Measurements from ENCODE around the gene MYH9.
"Not testable (repeated sequence)": the region's sequence is repeated elsewhere in the genome, so short reads cannot be mapped to it uniquely, and the experiment has no call there.

MYH9 gene

GRCh38 chr22:36294801-36295200 is 93.0 kb downstream of the MYH9 start:
- no peaks in the 10 kb centered on the region for H3K9me3 ChIP-seq (ENCODE audit: control insufficient read depth, low read length)
- no peak overlapping the region for H3K27ac ChIP-seq (ENCODE audit: low read depth, low read length, severe bottlenecking)
- H3K36me3 ChIP-seq (ENCODE audit: control insufficient read depth, insufficient read depth, low read length), result peaks cover 85% of the 10 kb centered on the region
- WGBS, 2 experiments (ENCODE audit: insufficient coverage in 2 of 2), result 97% methylated on average over 11 of the region's 11 CpGs
- H3K4me1 ChIP-seq (ENCODE audit: control insufficient read depth, insufficient read depth, low read length, poor library complexity, severe bottlenecking), result no peaks in the 10 kb centered on the region
- no peak overlapping the region for H3K4me3 ChIP-seq (ENCODE audit: extremely low read depth, insufficient read depth, low read length, poor library complexity, severe bottlenecking)

DNA sequence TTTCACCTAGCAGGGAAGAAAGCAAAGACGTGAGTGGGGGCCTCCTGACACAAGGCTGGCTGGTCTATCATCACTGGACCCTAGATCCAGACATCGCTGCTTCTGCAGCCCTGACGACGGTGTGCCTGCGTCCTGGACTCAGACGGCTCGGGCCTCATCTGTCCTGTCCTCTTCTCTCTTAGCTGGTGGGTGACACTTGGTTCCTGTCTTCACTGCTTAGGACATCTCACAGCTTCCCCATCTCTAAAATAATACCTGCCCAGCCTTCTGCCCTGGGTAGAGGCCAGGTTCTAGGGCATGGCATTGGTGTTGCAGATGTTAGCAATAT is 93.5 kb downstream of the MYH9 start:
- Histone ChIP-seq H3K4me1 (ENCODE audit: control insufficient read depth, insufficient read depth, low read length, poor library complexity, severe bottlenecking) (no peaks in the 10 kb centered on the region), H3K9me3 (ENCODE audit: control insufficient read depth, low read length) (no peaks in the 10 kb centered on the region), H3K4me3 (ENCODE audit: extremely low read depth, insufficient read depth, low read length, poor library complexity, severe bottlenecking) (no peak overlapping the region), H3K27ac (ENCODE audit: low read depth, low read length, severe bottlenecking) (no peak overlapping the region), H3K36me3 (ENCODE audit: control insufficient read depth, insufficient read depth, low read length) (peaks cover 85% of the 10 kb centered on the region)
- 94 to 96% methylated on average over 4 to 7 of the region's 7 CpGs for WGBS, 2 experiments (ENCODE audit: insufficient coverage in 2 of 2)

GRCh38 chr22:36293606-36294292 is 94.0 kb downstream of the MYH9 start:
- Histone ChIP-seq H3K4me3 (ENCODE audit: extremely low read depth, insufficient read depth, low read length, poor library complexity, severe bottlenecking) (no peak overlapping the region), H3K27ac (ENCODE audit: low read depth, low read length, severe bottlenecking) (no peak overlapping the region), H3K9me3 (ENCODE audit: control insufficient read depth, low read length) (no peaks in the 10 kb centered on the region), H3K36me3 (ENCODE audit: control insufficient read depth, insufficient read depth, low read length) (peaks cover 85% of the 10 kb centered on the region), H3K4me1 (ENCODE audit: control insufficient read depth, insufficient read depth, low read length, poor library complexity, severe bottlenecking) (no peaks in the 10 kb centered on the region)
- WGBS, 2 experiments (ENCODE audit: insufficient coverage in 2 of 2), result 95% methylated on average over 22 of the region's 26 CpGs

GRCh38 chr22:36292823-36293530 is 94.8 kb downstream of the MYH9 start:
- Histone ChIP-seq H3K4me3 (ENCODE audit: extremely low read depth, insufficient read depth, low read length, poor library complexity, severe bottlenecking) (no peak overlapping the region), H3K4me1 (ENCODE audit: control insufficient read depth, insufficient read depth, low read length, poor library complexity, severe bottlenecking) (no peaks in the 10 kb centered on the region), H3K9me3 (ENCODE audit: control insufficient read depth, low read length) (no peaks in the 10 kb centered on the region), H3K27ac (ENCODE audit: low read depth, low read length, severe bottlenecking) (no peak overlapping the region), H3K36me3 (ENCODE audit: control insufficient read depth, insufficient read depth, low read length) (peaks cover 85% of the 10 kb centered on the region)
- 94 to 96% methylated on average over 6 to 13 of the region's 17 CpGs for WGBS, 2 experiments (ENCODE audit: insufficient coverage in 2 of 2)

DNA sequence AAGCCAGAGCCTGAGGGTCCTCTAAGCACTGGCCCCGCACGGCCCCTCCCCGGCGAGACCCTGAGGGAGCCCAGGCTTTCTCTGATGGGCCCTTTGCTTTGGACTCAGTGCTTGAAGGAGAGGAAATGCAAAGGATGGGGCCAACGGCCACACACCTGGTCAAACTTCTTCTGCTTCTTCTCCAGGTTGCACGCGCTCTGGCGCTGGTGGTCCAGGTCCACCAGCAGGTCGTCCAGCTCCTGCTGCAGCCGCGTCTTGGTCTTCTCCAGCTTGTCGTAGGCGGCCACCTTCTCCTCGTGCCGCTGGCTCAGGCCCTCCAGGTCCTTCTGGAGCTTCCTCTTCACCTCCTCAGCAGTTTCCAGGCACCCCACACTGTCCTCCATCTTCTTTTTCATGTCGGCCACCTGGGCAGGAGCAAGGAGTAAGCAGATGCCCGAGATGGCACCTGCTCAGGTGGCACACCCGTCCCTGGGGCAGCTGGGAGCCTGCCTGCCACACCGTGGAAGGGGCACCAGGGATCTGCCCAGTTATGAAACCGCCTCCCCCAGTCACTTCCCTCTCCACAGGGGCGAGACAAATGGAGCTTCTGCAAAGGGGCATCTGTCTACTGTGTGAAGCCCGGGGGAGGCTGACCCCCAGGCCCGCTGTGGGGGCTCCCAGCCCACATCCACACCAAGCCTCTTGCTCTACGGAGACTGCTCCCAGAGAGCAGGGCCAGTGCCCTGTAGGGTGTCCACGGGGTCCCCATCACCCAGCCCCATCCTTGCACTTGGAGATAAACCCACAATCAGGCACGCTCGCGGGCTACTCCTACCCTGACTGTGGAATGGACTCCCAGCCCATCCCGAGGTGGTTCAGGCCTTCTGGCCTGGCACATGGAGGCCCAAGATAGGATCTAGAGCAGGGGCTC is 95.7 kb downstream of the MYH9 start:
- no peaks in the 10 kb centered on the region for H3K9me3 ChIP-seq (ENCODE audit: control insufficient read depth, low read length)
- WGBS, 2 experiments (ENCODE audit: insufficient coverage in 2 of 2), result 96 to 97% methylated on average over 25 of the region's 29 CpGs
- no peaks in the 10 kb centered on the region for H3K4me1 ChIP-seq (ENCODE audit: control insufficient read depth, insufficient read depth, low read length, poor library complexity, severe bottlenecking)
- H3K4me3 ChIP-seq (ENCODE audit: extremely low read depth, insufficient read depth, low read length, poor library complexity, severe bottlenecking), result no peak overlapping the region
- H3K36me3 ChIP-seq (ENCODE audit: control insufficient read depth, insufficient read depth, low read length), result peaks cover 84% of the 10 kb centered on the region
- H3K27ac ChIP-seq (ENCODE audit: low read depth, low read length, severe bottlenecking), result no peak overlapping the region

DNA sequence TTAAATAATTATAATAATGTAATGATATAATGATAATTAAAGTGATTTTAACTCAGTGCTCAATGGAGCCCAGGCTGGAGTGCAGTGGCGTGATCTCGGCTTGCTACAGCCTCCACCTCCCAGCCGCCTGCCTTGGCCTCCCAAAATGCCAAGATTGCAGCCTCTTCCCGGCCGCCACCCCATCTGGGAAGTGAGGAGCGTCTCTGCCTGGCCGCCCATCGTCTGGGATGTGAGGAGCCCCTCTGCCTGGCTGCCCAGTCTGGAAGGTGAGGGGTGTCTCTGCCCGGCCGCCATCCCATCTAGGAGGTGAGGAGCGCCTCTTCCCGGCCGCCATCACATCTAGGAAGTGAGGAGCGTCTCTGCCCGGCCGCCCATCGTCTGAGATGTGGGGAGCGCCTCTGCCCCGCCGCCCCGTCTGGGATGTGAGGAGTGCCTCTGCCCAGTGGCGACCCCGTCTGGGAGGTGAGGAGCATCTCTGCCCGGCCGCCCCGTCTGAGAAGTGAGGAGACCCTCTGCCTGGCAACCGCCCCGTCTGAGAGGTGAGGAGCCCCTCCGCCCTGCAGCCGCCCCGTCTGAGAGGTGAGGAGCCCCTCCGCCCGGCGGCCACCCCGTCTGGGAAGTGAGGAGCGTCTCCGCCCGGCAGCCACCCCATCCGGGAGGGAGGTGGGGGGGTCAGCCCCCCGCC is 97.2 kb downstream of the MYH9 start:
- 100% methylated on average over 2 of the region's 40 CpGs; no CpG with 5 or more reads in 1 of the 2 experiments for WGBS, 2 experiments (ENCODE audit: insufficient coverage in 2 of 2)
- not testable (repeated sequence) for H3K4me1 ChIP-seq (ENCODE audit: control insufficient read depth, insufficient read depth, low read length, poor library complexity, severe bottlenecking); H3K27ac ChIP-seq (ENCODE audit: low read depth, low read length, severe bottlenecking); H3K4me3 ChIP-seq (ENCODE audit: extremely low read depth, insufficient read depth, low read length, poor library complexity, severe bottlenecking); H3K9me3 ChIP-seq (ENCODE audit: control insufficient read depth, low read length)
- H3K36me3 ChIP-seq (ENCODE audit: control insufficient read depth, insufficient read depth, low read length), result peaks cover 82% of the 10 kb centered on the region

DNA sequence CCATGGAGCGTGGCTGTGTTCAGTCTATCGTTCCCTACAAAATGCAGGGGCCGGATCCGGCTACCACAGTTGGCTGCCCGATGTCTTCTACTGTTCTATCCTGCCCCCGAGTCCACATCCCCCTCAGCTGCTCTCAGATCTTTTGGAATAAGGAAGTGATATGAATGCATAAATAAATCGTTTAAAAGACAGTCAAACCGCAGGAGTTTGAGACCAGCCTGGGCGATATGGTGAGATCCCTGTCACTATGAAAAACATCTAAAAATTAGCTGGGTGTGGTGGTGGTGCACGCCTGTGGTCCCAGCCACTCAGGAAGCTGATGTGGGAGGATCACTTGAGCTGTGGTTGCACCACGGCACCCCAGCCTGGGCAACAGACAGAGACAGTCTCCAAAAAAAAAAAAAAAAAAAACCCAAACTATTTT is 97.8 kb downstream of the MYH9 start:
- H3K36me3 ChIP-seq (ENCODE audit: control insufficient read depth, insufficient read depth, low read length), result peaks cover 82% of the 10 kb centered on the region
- WGBS, 2 experiments (ENCODE audit: insufficient coverage in 2 of 2), result 100% methylated on average over 7 of the region's 11 CpGs; no CpG with 5 or more reads in 1 of the 2 experiments
- H3K4me1 ChIP-seq (ENCODE audit: control insufficient read depth, insufficient read depth, low read length, poor library complexity, severe bottlenecking); H3K9me3 ChIP-seq (ENCODE audit: control insufficient read depth, low read length); H3K27ac ChIP-seq (ENCODE audit: low read depth, low read length, severe bottlenecking); H3K4me3 ChIP-seq (ENCODE audit: extremely low read depth, insufficient read depth, low read length, poor library complexity, severe bottlenecking): not testable (repeated sequence)

DNA sequence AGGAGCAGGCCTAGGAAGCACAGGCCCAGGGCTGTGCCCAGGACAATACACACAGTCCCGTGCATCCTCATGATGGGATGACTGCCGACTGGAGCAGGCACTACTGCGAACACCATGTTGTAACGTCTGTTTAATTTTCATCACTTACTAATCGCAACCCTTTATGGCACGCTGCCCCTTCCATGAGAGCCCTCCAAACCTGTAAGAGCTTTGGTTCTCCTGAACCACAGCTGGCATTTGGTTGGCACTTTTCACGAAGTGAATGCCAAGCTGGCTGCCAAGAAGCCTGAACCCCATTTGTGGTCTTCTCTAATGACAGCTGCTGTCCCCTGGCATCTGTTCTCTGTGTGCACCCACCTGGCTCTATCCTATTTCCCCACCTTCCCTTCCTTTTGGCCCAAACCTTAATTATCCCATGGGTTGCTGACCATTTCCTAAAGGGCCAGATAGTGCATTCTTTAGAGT is 98.3 kb downstream of the MYH9 start:
- H3K4me1 ChIP-seq (ENCODE audit: control insufficient read depth, insufficient read depth, low read length, poor library complexity, severe bottlenecking), result no peaks in the 10 kb centered on the region
- H3K4me3 ChIP-seq (ENCODE audit: extremely low read depth, insufficient read depth, low read length, poor library complexity, severe bottlenecking), result no peak overlapping the region
- H3K36me3 ChIP-seq (ENCODE audit: control insufficient read depth, insufficient read depth, low read length), result peaks cover 82% of the 10 kb centered on the region
- 97 to 98% methylated on average over 7 of the region's 7 CpGs for WGBS, 2 experiments (ENCODE audit: insufficient coverage in 2 of 2)
- H3K9me3 ChIP-seq (ENCODE audit: control insufficient read depth, low read length), result no peaks in the 10 kb centered on the region
- H3K27ac ChIP-seq (ENCODE audit: low read depth, low read length, severe bottlenecking), result no peak overlapping the region

DNA sequence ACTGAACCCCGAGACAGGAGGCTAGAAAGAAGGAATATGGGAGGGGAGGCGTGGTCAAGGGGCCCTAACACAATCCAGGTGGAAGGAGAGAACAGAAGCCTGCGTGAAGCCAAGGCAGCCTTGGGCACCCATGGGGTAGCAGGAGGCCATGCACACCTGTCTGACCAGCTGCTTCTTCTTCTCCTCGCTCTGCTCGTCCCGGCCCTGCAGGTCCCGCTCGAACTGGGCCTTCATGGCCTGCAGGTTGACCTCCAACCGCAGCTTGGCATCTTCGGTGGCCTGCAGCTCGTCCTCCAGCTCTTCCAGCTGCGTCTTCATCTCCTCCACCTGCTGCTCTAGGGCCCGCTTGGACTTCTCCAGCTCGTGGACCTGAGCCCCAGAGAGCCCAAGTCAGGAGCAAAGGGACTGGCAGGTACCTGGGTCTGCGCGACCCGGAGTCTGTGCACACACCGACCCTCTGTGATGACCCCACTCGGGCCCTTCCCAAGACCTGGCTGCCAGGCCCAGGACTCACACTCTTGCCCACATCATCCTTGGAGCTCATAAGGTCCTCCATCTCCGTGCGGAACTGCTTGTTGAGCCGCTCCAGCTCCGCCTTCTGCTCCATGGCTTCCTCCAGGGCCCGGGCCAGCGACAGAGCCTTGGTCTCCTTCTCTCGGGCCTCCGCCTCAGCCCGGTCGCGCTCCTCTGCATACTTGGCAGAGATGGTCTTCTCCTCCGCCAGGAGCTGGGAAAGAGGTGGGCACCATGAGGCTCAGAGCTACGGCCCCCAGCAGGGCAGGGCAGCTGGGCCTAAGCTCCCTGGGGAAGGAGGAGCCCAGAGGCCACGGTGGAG is 99.0 kb downstream of the MYH9 start:
- H3K4me3 ChIP-seq (ENCODE audit: extremely low read depth, insufficient read depth, low read length, poor library complexity, severe bottlenecking), result no peak overlapping the region
- no peak overlapping the region for H3K27ac ChIP-seq (ENCODE audit: low read depth, low read length, severe bottlenecking)
- peaks cover 82% of the 10 kb centered on the region for H3K36me3 ChIP-seq (ENCODE audit: control insufficient read depth, insufficient read depth, low read length)
- H3K4me1 ChIP-seq (ENCODE audit: control insufficient read depth, insufficient read depth, low read length, poor library complexity, severe bottlenecking), result no peaks in the 10 kb centered on the region
- WGBS, 2 experiments (ENCODE audit: insufficient coverage in 2 of 2), result 96 to 97% methylated on average over 25 to 33 of the region's 33 CpGs
- H3K9me3 ChIP-seq (ENCODE audit: control insufficient read depth, low read length), result no peaks in the 10 kb centered on the region

Data from mesodermal cell (in vitro differentiated cells).